Glutamatergic neuron (in vitro differentiated cells): Measurements from ENCODE around the gene PAPOLA. TPM values are rescaled to one million over a fixed set of nuclear protein-coding genes. Genes with fewer than 3 reads are reported as not detected.

ENCODE experiments used
- DNase-seq: peaks from one replicate; pipeline ENCODE4 v3.0.0; 2022
- H3K27ac Mint-ChIP-seq: one replicate; pipeline ENCODE4 v1.8.0; 2020; ENCODE audit warnings: mild to moderate bottlenecking, mixed read lengths, inconsistent platforms; ENCODE audit not compliant: unreplicated experiment
- H3K27me3 Mint-ChIP-seq: one replicate; pipeline ENCODE4 v1.8.0; 2020; ENCODE audit warnings: mild to moderate bottlenecking, moderate library complexity, mixed read lengths, inconsistent platforms; ENCODE audit not compliant: unreplicated experiment
- H3K36me3 Mint-ChIP-seq: one replicate; pipeline ENCODE4 v1.8.0; 2020; ENCODE audit warnings: mild to moderate bottlenecking, mixed read lengths, inconsistent platforms; ENCODE audit not compliant: unreplicated experiment
- H3K4me1 Mint-ChIP-seq: one replicate; pipeline ENCODE4 v1.8.0; 2020; ENCODE audit warnings: mild to moderate bottlenecking, low read depth, mixed read lengths, inconsistent platforms; ENCODE audit not compliant: unreplicated experiment
- H3K4me3 Mint-ChIP-seq: one replicate; pipeline ENCODE4 v1.8.0; 2020; ENCODE audit warnings: mild to moderate bottlenecking, mixed read lengths, inconsistent platforms; ENCODE audit not compliant: unreplicated experiment
- H3K9me3 Mint-ChIP-seq: one replicate; pipeline ENCODE4 v1.8.0; 2020; ENCODE audit warnings: mild to moderate bottlenecking, moderate library complexity, mixed read lengths, inconsistent platforms; ENCODE audit not compliant: unreplicated experiment
- CTCF ChIP-seq: fragments of 200-600 bp; sonication (generic); IDR thresholded peaks from one replicate; pipeline ENCODE4 v1.5.0; 2021; ENCODE audit not compliant: partially characterized antibody, unreplicated experiment
- total RNA-seq: library from RNA; stranded (reverse); fragmentation: NEBNext Ultra II Directional; extraction: Animal tissue kit (Norgen Biotek cat#: 25700); gene quantifications from one replicate; pipeline ENCODE4 v1.2.1, GENCODE V29; 2021; ENCODE audit not compliant: unreplicated experiment

PAPOLA gene
- total RNA-seq, 1 donor from 2014 or later: 169 TPM

- Mint-ChIP-seq H3K4me1 (peaks cover 33% of the 10 kb centered on the region), H3K36me3 (no peaks in the 10 kb centered on the region), H3K9me3 (peaks cover 6% of the 10 kb centered on the region), H3K27me3 (peaks cover 4% of the 10 kb centered on the region), H3K4me3 (no peak overlapping the region), H3K27ac (no peak overlapping the region)
- no peak for DNase-seq
- TF ChIP-seq CTCF: no peak
Observed at GRCh38 chr14:96589577-96589976, 87.4 kb downstream of the PAPOLA start.

GRCh38 chr14:96590190-96590864 is 88.1 kb downstream of the PAPOLA start:
- peaks cover 29% of the 10 kb centered on the region for H3K4me1 Mint-ChIP-seq
- H3K27me3 Mint-ChIP-seq: peaks cover 4% of the 10 kb centered on the region
- no peak for TF ChIP-seq CTCF
- DNase-seq: no peak
- H3K4me3 Mint-ChIP-seq: no peak overlapping the region
- no peaks in the 10 kb centered on the region for H3K36me3 Mint-ChIP-seq
- H3K27ac Mint-ChIP-seq: no peak overlapping the region
- H3K9me3 Mint-ChIP-seq: peaks cover 6% of the 10 kb centered on the region

GRCh38 chr14:96592591-96593386 is 90.6 kb downstream of the PAPOLA start:
- H3K27ac Mint-ChIP-seq: no peak overlapping the region
- peaks cover 5% of the 10 kb centered on the region for H3K9me3 Mint-ChIP-seq
- TF ChIP-seq CTCF: no peak
- H3K4me3 Mint-ChIP-seq: peak overlapping the region; percentile 34
- peaks cover 19% of the 10 kb centered on the region for H3K4me1 Mint-ChIP-seq
- peaks cover 3% of the 10 kb centered on the region for H3K27me3 Mint-ChIP-seq
- peak; percentile 55 for DNase-seq
- no peaks in the 10 kb centered on the region for H3K36me3 Mint-ChIP-seq

GRCh38 chr14:96594961-96595360 is 92.8 kb downstream of the PAPOLA start:
- DNase-seq: no peak
- H3K4me1 Mint-ChIP-seq: peaks cover 1% of the 10 kb centered on the region
- H3K36me3 Mint-ChIP-seq: no peaks in the 10 kb centered on the region
- no peaks in the 10 kb centered on the region for H3K27me3 Mint-ChIP-seq
- no peak for TF ChIP-seq CTCF
- no peak overlapping the region for H3K27ac Mint-ChIP-seq
- H3K9me3 Mint-ChIP-seq: peaks cover 2% of the 10 kb centered on the region
- H3K4me3 Mint-ChIP-seq: no peak overlapping the region

GRCh38 chr14:96597680-96598079 is 95.5 kb downstream of the PAPOLA start:
- no peaks in the 10 kb centered on the region for H3K27me3 Mint-ChIP-seq
- peaks cover 1% of the 10 kb centered on the region for H3K9me3 Mint-ChIP-seq
- no peak overlapping the region for H3K4me3 Mint-ChIP-seq
- H3K36me3 Mint-ChIP-seq: no peaks in the 10 kb centered on the region
- TF ChIP-seq CTCF: no peak
- H3K4me1 Mint-ChIP-seq: no peaks in the 10 kb centered on the region
- no peak for DNase-seq
- H3K27ac Mint-ChIP-seq: no peak overlapping the region
